Stimulated activated CD8-positive, alpha-beta memory T cell treated with anti-CD3 and anti-CD28 coated beads, Interleukin-4, amount 100 ng/mL, for 4 hours (primary cell): ENCODE data around the gene SLC6A19.

Experiments
- DNase-seq, 2 donors: peaks; one replicate each; pipeline ENCODE4 v3.0.0-alpha.2; 2020; ENCODE audit warnings: low read depth in 2 of 2, low spot score in 1 of 2

The SLC6A19 gene

DNA sequence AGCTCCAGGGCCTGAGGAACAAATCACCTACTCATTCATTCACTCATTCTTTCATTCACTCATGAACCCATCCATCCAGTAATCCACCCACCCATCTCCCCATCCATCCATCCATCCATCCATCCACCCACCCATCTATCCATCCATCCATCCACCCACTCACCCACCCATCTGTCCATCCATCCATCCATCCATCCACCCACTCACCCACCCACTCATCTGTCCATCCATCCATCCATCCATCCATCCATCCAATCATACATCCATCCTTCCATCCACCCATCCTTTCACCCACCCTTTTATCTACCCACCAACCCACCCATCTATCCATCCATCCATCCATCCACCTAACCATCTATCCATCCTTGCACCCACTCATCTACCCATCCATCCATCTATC lies 35.5 kb upstream of the SLC6A19 start:
- no peak for DNase-seq

DNA sequence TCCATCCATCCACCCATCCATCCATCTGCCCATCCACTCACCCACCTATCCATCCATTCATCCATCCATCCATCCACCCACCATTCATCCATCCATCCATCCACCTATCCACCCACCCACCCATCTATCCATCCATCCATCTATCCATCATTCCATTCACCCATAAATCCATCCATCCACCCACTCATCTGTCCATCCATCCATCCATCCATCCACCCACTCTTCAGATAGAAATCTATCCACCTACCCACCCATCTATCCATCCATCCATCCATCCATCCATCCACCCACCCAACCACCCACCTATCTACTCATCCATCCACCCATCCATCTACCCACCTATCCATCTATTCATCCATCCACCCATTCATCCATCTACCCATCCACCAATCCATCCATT lies 35.0 kb upstream of the SLC6A19 start:
- DNase-seq: no peak

DNA sequence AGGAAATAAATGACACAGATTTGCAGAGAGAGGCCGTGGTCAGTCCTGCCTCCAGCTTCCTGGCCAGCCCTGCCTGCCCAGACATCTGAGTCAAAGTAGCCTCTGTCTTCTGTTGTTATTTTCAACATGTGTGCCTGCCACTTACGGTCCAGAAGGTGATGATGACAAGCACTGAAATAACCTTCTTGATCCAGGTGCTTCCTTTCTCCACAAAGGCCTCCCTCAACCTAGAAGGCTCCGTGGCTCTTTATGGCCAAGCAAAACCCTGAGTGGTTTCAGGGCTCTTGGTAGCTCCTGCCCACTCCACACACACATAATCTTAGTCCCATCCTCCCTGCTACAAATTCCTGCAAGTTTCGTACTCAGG lies 34.1 kb upstream of the SLC6A19 start:
- DNase-seq: no peak

DNA sequence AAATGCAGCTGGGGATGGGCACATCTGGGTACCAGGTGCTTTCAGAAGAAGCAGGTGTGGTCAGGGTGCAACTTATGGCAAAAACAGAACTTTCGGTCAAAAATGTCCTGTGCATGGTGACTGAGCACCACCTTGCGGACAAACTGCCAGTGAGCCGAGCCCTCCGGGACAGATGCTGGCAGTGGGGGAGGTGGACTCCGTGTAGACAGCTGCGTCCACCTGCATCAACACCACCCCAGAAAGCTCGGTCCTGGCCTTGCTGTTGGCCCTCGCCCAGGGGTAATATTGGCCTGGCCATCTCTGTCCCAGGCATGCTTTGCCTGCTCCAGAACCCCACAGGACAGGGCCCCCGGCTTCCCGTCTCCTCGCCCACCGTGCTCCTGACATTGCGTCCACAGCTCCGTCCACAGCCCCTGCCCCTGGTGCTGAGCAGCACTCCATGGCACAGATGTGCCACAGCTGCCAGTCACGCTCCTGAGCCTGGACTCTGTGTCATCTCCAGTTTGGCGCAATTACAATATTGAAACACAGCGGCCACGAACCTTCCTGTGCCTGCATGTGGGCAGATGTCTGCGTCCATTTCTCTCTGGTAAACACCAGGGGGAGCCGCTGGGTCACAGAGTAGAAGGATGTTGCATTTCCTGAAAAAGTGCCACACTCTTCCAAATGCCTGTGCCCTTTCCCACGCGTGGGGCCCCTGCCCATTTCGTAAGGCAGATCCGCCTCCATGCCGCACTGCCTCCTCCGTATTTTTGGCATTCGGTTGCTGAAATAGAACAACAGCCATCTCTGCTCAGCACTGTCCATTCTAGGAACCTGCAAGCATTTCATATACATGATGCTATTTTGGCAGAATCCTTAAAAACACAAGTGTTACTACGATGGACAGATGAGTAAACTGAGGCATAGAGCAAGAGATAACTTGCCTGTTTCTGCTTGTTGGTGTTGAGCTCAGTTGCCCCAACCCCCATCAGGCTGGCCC lies 33.4 kb upstream of the SLC6A19 start:
- DNase-seq: peak; percentile 25 to 33

DNA sequence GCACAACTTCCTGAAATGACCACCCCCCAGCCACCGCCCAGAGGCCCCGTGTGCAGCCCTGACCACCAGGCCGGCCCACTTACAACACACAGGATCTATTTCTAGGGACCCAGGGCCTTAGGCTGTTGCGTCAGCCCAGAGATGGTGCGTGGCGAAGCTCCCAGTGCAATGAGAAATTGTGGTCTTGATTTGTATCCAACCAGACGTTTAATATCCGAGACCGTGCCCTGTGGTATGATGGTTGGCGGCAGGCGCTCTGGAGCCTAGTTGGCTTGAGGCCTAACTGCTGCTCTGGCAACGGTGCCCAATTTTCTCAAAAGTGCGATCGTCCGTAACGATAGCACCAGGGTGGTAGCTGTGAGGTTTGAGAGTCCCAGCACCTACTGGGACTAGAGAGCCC lies 32.6 kb upstream of the SLC6A19 start:
- no peak for DNase-seq

DNA sequence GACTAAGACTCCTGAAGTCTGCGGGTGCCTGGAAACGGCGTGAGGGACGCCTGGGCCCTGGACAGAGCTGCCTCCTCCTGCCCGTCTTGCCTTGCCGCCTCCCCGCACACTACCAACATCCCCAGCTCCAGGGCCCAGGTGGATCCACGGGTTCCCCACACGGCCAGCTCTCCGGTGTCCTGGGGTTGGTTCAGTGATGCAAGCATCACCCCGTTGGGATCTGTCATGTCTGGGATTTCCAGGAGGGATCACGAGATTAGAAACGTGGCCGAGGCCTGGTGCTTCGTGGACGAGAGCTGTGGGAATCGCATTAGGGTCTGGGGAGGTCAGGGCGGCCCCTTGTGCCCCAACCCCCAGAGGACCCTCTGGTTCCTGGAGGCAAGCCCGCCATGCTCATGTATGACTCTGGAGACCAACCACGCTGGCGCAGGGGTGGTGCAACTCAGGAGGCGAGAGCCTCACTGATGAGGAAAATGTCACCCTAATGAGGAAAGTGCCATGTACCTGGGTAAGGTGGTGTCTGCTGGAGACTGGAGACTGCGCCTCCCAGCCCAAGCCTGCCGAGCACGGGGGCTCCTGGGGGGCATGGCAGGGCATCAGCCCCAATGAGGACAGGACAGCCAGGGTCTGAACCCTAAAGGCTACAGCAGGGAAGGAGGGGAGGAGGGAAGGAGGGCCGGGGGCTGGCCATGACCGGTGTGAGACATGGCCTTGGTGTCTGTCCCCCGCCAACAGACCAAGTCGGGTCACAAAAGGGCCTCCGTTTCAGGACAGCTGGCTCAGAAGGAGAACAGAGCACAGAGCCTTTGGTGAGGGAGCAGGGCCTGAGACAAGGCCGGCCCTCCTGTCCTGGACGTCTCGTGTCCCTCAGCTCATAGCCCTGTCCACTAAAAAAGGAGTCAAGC lies 31.9 kb upstream of the SLC6A19 start:
- DNase-seq: no peak

DNA sequence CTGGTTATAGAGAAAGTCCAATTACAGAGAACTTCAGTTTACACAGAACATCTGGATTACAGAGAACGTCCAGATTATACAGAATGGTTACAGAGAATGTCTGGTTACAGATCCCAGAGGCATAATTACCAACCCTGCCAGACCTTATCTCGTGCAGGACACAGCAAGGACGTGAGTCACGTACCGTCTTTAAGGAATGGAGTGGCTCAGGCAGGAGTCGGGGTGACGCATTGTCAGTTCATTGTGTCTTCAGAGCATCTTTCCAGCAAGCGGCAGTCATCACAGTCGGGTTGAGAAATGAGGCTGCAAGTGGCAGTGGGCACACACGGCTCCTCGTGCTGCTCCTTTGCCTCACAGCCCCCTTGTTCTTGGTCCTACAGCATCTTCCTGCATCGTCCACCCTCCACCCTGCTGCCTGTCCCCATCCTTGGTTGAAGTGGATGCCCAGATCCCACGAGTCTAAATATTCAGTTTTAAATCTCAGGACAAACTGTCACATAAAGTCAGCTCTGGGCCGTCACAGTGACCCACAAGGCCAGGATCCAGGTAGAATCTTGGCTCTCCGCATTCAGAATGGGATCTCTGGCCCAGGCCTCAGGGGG lies 30.0 kb upstream of the SLC6A19 start:
- no peak for DNase-seq

DNA sequence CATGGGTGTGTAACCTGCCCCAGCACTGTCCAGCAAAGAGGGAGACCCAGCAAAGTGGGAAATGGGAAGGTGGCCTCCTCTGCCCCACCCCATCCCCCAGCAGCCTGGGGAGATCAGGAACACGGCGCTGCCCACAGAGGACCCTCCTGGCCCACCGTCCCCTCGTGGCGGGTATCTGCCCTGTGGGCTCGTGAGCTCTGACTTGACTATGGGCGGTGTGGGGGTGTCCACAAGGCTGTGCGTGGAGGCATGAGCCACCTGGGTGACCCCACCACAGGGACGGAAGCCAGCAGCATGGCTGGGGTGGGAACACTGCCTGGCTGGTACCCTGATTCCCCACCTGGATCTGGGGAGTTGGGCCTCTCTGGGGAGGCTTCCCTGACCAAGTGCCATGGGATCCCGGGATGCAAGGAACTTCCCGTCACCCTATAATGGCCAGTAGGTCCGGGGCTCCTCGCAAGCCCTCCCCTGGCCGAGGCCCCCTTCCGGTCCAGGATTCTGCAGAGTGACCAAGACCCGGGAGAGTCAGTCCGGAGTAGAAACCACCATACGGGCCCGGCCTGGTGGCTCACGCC lies 29.3 kb upstream of the SLC6A19 start:
- no peak for DNase-seq

DNA sequence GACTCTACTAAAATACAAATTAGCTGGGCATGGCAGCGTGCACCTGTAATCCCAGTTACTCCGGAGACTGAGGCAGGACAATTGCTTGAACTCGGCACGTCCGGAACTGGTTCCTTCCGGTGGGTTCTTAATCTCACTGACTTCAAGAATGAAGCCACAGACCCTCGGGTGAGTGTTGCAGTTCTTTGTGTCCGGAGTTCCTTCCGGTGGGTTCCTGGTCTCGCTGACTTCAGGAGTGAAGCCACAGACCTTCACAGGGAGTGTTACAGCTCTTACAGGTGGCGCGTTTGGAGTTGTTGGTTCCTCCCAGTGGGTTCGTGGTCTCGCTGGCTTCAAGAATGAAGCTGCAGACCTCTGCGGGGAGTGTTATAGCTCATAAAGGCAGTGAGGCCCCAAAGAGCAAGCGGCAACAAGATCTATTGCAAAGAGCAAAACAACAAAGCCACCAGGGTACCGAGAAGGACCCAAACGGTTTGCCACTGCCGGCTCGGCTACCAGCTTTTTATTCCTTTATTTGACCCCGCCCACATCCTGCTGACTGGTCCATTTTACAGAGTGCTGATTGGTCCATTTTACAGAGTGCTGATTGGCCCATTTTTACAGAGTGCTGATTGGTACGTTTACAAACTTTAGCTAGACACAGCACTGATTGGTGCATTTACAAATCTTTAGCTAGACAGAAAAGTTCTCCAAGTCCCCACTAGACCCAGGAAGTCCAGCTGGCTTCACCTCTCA lies 28.6 kb upstream of the SLC6A19 start:
- no peak for DNase-seq

DNA sequence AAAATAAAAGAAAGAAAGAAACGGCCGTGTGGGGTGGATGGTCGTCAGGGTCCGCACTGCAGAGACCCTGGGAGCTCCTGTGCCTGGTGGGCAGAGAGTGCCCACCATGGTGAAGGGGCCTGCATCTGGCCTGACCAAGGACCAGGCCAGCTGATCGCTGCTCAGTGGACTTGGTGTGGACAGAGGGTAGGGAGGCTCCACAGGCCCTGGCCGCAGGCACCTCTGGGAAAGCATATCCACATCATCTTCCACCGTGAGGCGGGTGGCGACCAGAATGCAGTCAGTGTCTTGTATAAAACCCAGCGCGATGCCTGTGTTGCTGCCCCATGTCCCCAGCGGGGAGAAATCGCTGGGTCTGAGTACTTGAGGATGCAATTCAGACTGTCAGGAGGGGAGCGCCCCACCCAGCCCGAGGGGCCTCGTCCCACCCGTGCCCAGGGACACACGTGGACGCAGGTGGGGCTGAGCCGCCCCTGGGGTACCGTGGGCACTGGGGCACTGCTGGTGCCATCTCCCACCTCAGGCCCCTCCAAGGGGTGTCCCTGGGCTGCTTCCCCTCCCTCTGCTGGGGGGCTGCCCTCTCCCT lies 27.8 kb upstream of the SLC6A19 start:
- no peak for DNase-seq

DNA sequence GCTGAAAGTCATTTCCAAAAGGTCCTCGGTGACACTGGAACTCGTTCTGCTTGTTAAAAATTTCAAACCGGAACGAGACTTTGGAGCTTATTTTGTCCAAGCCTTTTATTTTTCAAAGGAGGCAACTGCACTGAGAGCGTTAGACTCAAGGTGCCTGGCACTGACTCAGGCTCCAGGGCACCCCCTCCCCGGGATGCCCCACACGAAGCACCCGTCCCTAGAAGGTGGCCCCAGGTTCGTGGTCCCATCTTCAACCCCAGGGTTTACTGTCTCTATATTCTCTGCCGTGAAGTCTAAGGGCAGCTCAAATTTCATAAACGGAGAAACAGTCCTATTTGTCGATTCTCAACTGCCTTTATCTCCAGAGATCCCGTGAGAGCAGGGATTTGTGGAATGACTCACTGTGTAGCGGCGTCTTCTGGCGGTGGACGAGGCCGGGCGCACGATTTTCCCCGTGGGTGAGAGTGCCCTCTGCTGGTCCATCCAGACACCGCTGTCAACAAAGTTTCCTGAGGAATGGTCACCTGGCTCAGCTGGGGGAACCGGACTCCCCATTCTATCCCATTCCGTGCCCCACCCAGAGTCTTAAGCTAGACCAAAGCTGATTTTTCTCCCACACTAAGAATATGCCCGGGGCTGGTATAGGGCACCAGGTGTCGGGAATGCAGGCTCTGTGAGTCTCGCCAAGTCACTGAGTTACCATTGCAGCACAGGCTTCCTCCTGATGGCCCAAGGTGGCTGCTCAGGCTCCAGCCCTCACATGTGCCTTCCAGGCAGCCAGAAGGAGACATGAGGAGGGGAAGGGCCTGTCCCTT lies 27.1 kb upstream of the SLC6A19 start:
- peak in 1 of 2 donors; percentile 13 for DNase-seq

DNA sequence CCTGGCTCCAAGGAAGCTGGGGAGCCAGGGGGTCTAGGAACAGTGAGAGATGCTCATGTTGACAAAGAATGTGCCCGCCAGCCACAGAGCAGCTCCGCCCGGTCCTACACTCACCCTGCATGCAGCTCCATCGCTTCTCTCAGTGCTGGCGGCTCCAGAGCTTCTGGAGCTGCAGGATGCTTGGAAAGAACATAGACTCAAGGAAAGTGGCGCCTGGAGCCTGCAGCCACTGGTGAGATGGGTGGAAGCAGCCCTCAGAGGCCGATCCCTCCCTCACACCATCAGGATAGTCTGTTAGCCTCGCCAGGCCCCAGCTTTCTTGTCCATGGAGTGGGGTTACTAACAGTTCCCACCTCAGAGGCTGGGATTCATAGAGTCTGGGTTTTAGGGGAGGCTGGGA lies 26.4 kb upstream of the SLC6A19 start:
- DNase-seq: no peak

DNA sequence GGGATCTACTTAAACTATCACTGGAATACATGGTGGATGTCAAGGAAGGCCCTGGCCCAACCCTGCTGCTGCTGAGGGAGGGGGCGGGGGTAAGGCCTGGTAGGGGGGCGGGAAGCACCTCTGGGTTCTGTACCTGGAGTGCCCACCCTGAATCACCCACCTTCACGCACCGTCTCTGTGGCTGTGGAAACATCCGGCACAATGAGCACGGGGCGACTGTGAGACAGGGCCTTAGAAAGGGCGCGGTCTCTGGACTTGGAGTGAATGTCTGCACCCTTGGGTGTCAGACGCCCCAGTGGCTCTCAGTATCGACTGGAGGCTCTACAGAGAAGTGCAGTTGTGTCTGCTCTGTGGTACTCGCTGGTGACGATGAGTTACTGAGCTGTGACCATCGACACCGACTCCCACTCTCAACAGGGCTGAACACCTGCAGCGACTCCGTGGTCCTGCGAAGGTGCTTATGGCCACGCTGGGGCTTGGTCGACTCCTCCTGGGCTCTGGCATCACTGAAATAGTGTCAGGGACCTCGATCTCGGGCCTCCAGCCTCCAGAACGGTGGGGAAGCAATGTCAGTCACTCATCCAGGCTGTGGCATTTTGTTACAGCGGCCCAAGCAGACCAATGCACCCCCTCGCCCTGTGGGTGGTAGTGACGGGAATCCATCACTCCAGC lies 25.5 kb upstream of the SLC6A19 start:
- no peak for DNase-seq

DNA sequence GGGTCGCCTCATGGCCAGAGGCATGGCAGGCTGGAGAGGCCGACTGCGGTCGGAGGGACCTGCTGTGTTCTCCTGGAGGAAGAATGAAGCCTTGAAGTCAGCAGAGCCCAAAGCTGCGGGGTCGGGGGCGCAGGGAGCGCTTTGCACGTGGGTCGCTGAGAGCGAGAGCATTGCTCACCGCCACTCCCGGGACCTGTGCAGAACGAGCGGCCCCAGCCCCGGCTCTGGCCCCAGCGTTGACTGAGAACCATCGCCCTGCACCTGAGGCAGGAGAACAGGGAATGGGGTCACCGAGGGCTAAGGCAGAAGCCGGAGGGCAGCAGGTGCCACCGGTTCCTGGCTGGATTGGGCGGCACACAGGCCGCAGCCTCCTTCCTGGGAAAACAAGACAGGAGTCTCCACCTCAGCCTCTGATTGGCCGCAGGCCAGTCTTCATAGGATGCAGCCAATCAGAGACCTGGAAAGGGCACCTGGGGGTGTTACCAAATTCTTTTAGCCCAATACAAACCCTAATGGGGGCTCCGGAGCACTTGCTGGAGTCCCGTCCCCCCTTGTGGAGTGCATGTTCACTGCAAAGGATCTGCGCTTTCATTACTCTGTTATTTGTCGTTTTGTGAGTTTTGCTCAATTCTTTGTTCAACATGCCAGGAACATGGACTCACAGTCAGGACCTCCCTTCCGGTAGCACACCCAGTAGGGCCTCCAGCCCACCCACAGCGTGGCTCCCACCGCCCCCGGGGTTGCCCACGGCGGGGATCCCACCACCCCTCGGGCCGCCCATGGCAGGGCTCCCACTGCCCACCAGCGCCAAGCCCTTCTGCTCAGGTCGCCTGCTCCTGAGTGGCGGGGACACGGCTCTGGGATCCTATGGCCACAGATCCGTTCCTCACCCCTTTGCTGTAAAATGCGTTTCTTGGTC lies 24.7 kb upstream of the SLC6A19 start:
- no peak for DNase-seq

DNA sequence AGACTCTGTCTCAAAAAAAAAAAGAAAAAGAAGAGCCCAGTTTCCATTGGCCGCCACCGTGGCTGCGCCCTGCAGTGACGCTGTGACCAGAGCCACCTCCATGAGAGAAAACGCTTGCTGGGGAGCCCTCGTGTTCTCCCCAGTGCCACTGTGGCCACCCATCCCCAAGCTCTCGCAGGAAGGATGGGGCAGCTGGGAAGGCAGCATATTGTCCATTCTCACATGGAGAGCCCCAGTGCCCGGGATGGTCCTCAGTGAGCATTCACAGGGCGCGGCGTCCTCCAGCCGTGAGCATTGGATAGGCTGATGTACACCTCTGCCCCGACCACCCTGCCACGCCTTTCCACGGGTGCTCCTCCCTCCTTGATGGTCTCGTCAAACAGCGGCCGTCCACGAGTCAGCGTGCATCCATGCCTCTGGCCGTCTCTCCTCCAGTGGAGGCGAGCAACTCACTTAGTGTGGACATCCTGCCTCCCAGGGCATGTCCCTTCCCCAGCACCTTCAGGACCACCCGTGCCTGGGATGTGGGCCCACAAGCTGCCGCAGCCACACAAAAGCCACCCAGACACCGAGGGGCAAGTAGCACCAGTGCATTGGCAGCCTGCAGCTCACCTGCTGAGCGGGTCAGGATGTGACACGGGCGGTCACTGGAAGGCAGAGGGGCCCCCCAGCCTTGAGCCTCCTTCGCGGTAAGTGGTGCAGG lies 23.4 kb upstream of the SLC6A19 start:
- no peak for DNase-seq

DNA sequence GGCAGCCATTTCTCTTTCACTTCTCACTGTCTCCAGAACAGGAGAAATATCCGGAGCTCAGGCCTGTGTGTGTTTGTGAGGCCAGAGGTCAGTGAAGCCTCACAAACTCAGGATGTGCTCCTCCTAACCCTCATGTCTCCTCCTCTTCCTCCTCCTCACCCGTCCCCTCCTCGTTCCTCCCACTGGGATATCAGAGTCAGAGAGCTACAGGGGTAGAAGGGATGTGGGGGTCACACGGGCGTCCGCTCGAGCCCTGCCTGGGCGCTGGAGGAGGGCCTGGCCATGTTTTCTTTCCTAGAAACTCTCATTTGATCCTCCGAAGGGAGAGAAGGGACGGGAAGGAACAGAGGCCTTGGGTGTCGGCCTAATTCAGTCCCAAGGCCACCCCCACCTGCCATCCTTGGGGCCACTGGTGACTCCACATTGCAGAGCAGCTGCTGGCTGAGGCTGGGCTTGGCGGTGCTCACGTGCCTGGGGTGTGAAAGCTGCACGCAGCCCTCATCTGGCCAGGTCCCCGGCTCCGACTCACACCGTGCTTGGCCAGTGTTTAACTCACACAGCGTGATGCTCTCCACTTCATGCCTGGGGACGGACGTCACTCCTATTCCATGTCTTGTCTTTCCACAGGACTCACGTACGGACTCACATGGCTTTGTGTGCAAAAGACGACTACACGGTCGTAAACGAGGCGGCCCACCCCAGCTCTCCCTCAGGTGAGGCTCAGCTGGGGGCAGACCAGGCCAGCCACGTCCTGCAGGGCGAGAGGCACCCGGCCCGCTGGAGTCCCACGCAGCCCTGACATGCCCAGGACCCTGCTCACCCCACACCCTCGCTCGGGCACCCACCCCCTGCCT lies 22.6 kb upstream of the SLC6A19 start:
- no peak for DNase-seq
